Neural cell (in vitro differentiated cells): Measurements from ENCODE around the gene SPARC. TPM values are rescaled to one million over a fixed set of nuclear protein-coding genes. Genes with fewer than 3 reads are reported as not detected.

ENCODE experiments used
- H2AFZ ChIP-seq: fragments of 200-600, 300-800 bp; sonication (generic), shearing (Covaris generic); 2 replicates; pipeline ENCODE4 v1.6.0; 2014; ENCODE audit warnings: low read depth, mild to moderate bottlenecking, antibody characterized with exemption, low read length, moderate library complexity
- H3F3A ChIP-seq: fragments of 200-600 bp; shearing (Covaris generic); 2 replicates; pipeline ENCODE4 v1.6.1; 2016; ENCODE audit warnings: mild to moderate bottlenecking, moderate library complexity, mixed read lengths, antibody characterized with exemption, low read length; ENCODE audit not compliant: insufficient read depth, poor library complexity, severe bottlenecking
- H3K27ac ChIP-seq: fragments of 200-600, 300-800 bp; sonication (generic), shearing (Covaris generic); 2 replicates; pipeline ENCODE4 v1.5.1; 2014; ENCODE audit warnings: mild to moderate bottlenecking, low read length, moderate library complexity
- H3K27me3 ChIP-seq: fragments of 300-800, 200-600 bp; sonication (generic), shearing (Covaris generic); 2 replicates; pipeline ENCODE4 v1.6.0; 2014; ENCODE audit warnings: mild to moderate bottlenecking, low read depth, low read length, moderate library complexity; ENCODE audit not compliant: insufficient read depth
- H3K36me3 ChIP-seq: fragments of 300-800, 200-600 bp; sonication (generic), shearing (Covaris generic); 2 replicates; pipeline ENCODE4 v1.5.1; 2014; ENCODE audit warnings: mild to moderate bottlenecking, antibody characterized with exemption, low read length, moderate library complexity; ENCODE audit not compliant: insufficient read depth
- H3K4me2 ChIP-seq: fragments of 300-800, 200-600 bp; sonication (generic), shearing (Covaris generic); 2 replicates; pipeline ENCODE4 v1.6.0; 2014; ENCODE audit warnings: mild to moderate bottlenecking, low read length
- H3K4me3 ChIP-seq: fragments of 300-800, 200-600 bp; sonication (generic), shearing (Covaris generic); 2 replicates; pipeline ENCODE4 v1.5.1; 2014; ENCODE audit warnings: mild to moderate bottlenecking, low read length, moderate library complexity
- H3K79me2 ChIP-seq: fragments of 200-600 bp; shearing (Covaris generic); replicated peaks from 2 replicates; pipeline ENCODE4 v1.6.0; 2014; ENCODE audit warnings: mild to moderate bottlenecking, low read length, moderate library complexity; ENCODE audit not compliant: insufficient read depth
- H3K9ac ChIP-seq: fragments of 300-800, 200-600 bp; sonication (generic), shearing (Covaris generic); 2 replicates; pipeline ENCODE4 v1.6.1; 2016; ENCODE audit warnings: mild to moderate bottlenecking, low read length, mixed read lengths
- H3K9me2 ChIP-seq: fragments of 200-600 bp; shearing (Covaris generic); 2 replicates; pipeline ENCODE4 v1.6.1; 2016; ENCODE audit warnings: mild to moderate bottlenecking, low read length, mixed read lengths; ENCODE audit not compliant: insufficient read depth
- H3K9me3 ChIP-seq: fragments of 200-600, 300-800 bp; sonication (generic), shearing (Covaris generic); 2 replicates; pipeline ENCODE4 v1.6.1; 2016; ENCODE audit warnings: mild to moderate bottlenecking, mixed run types, low read length, moderate library complexity, mixed read lengths
- H4K20me1 ChIP-seq: fragments of 200-600 bp; shearing (Covaris generic); 2 replicates; pipeline ENCODE4 v1.6.1; 2016; ENCODE audit warnings: mild to moderate bottlenecking, mixed run types; ENCODE audit not compliant: insufficient read depth
- EP300 ChIP-seq: fragments of 450-650 bp; conservative IDR thresholded peaks from 2 replicates; pipeline ENCODE4 v1.6.1; 2014; ENCODE audit warnings: antibody characterized with exemption, mild to moderate bottlenecking, moderate library complexity; ENCODE audit not compliant: poor library complexity, severe bottlenecking
- EZH2 ChIP-seq: fragments of 200-600, 300-800 bp; shearing (Covaris generic), sonication (generic); IDR thresholded peaks from 2 replicates; pipeline ENCODE4 v1.6.1; 2014; ENCODE audit warnings: antibody characterized with exemption, low read length, borderline replicate concordance, mild to moderate bottlenecking; ENCODE audit not compliant: insufficient read depth, poor library complexity, severe bottlenecking
- MXI1 ChIP-seq: fragments of 450-650 bp; conservative IDR thresholded peaks from 2 replicates; pipeline ENCODE4 v1.6.1; 2014; ENCODE audit warnings: antibody characterized with exemption, mild to moderate bottlenecking; ENCODE audit not compliant: poor library complexity, severe bottlenecking
- POLR2AphosphoS5 ChIP-seq: IDR thresholded peaks from 2 replicates; pipeline ENCODE4 v1.6.1; 2012
- RAD21 ChIP-seq: fragments of 450-650 bp; conservative IDR thresholded peaks from 2 replicates; pipeline ENCODE4 v1.6.1; 2014; ENCODE audit warnings: antibody characterized with exemption, mild to moderate bottlenecking, moderate library complexity
- REST ChIP-seq: IDR thresholded peaks from 2 replicates; pipeline ENCODE4 v1.6.1; 2012; ENCODE audit warnings: borderline replicate concordance
- SMC3 ChIP-seq: fragments of 450-650 bp; conservative IDR thresholded peaks from 2 replicates; pipeline ENCODE4 v1.6.1; 2014; ENCODE audit warnings: antibody characterized with exemption, mild to moderate bottlenecking, moderate library complexity; ENCODE audit not compliant: poor library complexity
- TAF1 ChIP-seq: IDR thresholded peaks from 2 replicates; pipeline ENCODE4 v1.6.1; 2012; ENCODE audit warnings: low read depth
- polyA plus RNA-seq: library from polyadenylated mRNA; depleted of rRNA; stranded (reverse); fragments of >200 nt; gene quantifications from 2 replicates; pipeline ENCODE4 v1.2.3, GENCODE V29; 2014
- TF ChIP-seq, protein P1 (sequence below): fragments of 450-650 bp; IDR thresholded peaks from 2 replicates; pipeline ENCODE4 v1.5.1; 2014; ENCODE audit warnings: antibody characterized with exemption, mild to moderate bottlenecking, moderate library complexity; ENCODE audit not compliant: poor library complexity, severe bottlenecking

Gene SPARC
- polyA plus RNA-seq, 1 donor from 2014 or later = 15.3 TPM

DNA sequence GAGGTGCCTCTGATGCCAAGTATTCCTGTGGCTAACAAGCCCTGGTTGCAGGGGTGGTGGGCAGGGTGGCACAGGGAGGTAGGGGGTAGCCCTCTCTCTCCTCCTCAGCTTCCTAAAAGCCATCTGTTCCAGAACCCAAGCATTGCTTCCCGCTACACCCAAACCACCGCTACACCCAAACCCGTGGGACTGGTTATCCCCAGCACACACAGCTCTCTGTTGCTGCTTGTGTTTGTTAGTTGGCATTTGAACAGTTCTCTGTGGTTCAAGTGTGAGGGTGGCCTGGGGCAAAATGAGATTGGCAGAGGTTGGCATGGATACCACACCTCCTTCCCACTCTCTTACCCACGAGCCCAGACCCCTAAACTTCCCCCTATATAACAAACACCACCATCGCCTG is 40.4 kb downstream of the SPARC start:
- no peak overlapping the region for H3K27ac ChIP-seq
- H4K20me1 ChIP-seq = no peaks in the 10 kb centered on the region
- H3K4me2 ChIP-seq = no peak overlapping the region
- H3F3A ChIP-seq = no peaks in the 10 kb centered on the region
- H3K9me2 ChIP-seq = no peaks in the 10 kb centered on the region
- H3K4me3 ChIP-seq = no peak overlapping the region
- no peak overlapping the region for H3K9ac ChIP-seq
- no peak for TF ChIP-seq MXI1
- TF ChIP-seq, protein P1, sequence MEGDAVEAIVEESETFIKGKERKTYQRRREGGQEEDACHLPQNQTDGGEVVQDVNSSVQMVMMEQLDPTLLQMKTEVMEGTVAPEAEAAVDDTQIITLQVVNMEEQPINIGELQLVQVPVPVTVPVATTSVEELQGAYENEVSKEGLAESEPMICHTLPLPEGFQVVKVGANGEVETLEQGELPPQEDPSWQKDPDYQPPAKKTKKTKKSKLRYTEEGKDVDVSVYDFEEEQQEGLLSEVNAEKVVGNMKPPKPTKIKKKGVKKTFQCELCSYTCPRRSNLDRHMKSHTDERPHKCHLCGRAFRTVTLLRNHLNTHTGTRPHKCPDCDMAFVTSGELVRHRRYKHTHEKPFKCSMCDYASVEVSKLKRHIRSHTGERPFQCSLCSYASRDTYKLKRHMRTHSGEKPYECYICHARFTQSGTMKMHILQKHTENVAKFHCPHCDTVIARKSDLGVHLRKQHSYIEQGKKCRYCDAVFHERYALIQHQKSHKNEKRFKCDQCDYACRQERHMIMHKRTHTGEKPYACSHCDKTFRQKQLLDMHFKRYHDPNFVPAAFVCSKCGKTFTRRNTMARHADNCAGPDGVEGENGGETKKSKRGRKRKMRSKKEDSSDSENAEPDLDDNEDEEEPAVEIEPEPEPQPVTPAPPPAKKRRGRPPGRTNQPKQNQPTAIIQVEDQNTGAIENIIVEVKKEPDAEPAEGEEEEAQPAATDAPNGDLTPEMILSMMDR = no peak
- no peak for TF ChIP-seq POLR2AphosphoS5
- no peak for TF ChIP-seq RAD21
- TF ChIP-seq REST = no peak
- TF ChIP-seq EP300 = no peak
- no peak for TF ChIP-seq EZH2
- no peak for TF ChIP-seq TAF1
- no peak for TF ChIP-seq SMC3
- H3K9me3 ChIP-seq = no peaks in the 10 kb centered on the region
- no peaks in the 10 kb centered on the region for H3K79me2 ChIP-seq
- H3K27me3 ChIP-seq = no peaks in the 10 kb centered on the region
- no peaks in the 10 kb centered on the region for H3K36me3 ChIP-seq
- no peak overlapping the region for H2AFZ ChIP-seq

- H3K9ac ChIP-seq = no peak overlapping the region
- no peaks in the 10 kb centered on the region for H3K9me2 ChIP-seq
- no peak overlapping the region for H2AFZ ChIP-seq
- no peaks in the 10 kb centered on the region for H3K27me3 ChIP-seq
- H3K79me2 ChIP-seq = no peaks in the 10 kb centered on the region
- H3K4me3 ChIP-seq = no peak overlapping the region
- no peaks in the 10 kb centered on the region for H3F3A ChIP-seq
- TF ChIP-seq MXI1 (no peak), EZH2 (no peak), EP300 (no peak), SMC3 (no peak), REST (no peak), POLR2AphosphoS5 (no peak), RAD21 (no peak)
- TF ChIP-seq, protein P1 = no peak
- no peak overlapping the region for H3K27ac ChIP-seq
- no peak overlapping the region for H3K4me2 ChIP-seq
- no peaks in the 10 kb centered on the region for H3K9me3 ChIP-seq
- no peaks in the 10 kb centered on the region for H3K36me3 ChIP-seq
- H4K20me1 ChIP-seq = no peaks in the 10 kb centered on the region
Observed at GRCh38 chr5:151643388-151643787, 43.3 kb downstream of the SPARC start.
